Stimulated activated CD8-positive, alpha-beta memory T cell treated with anti-CD3 and anti-CD28 coated beads, Interleukin-7, amount 100 ng/mL, for 1 hour (primary cell): ENCODE results near the gene FEZF2.

Experiments
- DNase-seq, 2 donors: peaks; one replicate each; pipeline ENCODE4 v3.0.0-alpha.2; 2020; ENCODE audit warnings: low read depth in 2 of 2

Gene FEZF2

DNA sequence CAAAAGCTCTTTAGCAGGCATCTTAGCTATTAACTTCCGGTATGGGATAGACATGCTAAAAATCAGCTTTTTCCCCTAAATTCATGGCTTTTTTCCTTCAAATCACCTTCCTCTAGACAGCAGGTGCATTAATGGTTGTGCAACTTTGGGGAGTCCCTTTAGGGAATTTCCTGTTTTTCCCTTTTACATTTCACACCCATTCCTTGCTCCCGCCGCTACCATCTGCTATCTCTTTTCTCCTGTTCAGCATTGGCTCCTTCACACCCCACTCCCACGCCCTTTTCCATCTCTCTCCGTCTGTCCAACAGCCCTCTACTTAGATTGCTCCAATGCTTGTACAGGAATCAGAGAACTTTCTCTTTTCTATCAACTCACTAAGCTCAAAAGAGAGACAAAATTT, 43.4 kb downstream of the FEZF2 start:
- no peak for DNase-seq

DNA sequence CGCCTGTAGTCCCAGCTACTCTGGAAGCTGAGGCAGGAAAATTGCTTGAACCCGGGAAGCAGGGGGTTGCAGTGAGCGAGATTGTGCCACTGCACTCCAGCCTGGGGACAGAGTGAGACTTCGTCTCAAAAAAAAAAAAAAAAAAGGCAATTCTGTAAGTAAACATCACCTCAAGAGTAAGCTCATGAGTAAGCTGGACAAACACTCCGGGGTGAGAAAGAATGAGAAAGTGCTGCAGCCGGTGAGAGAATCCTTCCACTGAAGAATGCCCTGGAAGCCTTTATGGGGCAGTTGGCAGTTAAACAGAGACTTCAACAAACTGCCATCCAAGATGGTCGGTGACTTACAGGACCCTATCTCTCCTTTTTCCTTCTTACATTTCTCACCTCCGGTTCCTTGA, 47.5 kb downstream of the FEZF2 start:
- DNase-seq: no peak

DNA sequence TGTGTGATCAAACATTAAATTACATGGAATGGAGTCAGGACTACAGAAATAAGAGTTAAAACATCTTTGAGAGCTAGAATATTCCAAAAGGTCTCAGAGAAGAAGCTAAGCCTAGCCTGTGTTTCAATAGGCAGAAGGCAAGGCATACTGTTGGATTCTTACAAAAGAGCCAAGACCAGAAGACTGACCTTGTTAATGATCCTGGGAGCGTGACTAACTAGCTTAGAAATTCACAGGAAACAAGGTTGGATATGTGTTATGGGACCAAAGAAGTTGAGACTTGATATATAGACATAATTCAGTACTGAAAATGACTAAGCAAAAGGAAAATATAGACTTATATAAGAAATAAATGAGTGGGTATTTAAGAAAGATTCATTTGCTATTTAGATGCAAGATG, 50.1 kb downstream of the FEZF2 start:
- no peak for DNase-seq
